HCT116 (cell line): ENCODE results near the gene SBF1. TPM values are rescaled to one million over a fixed set of nuclear protein-coding genes. Genes with fewer than 3 reads are reported as not detected.

Experiments used
- ATAC-seq: fragments of 200-7000 bp; cut with Tn5 transposase; 2 replicates; pipeline ENCODE4 v1.9.1; 2020; ENCODE audit warnings: mild to moderate bottlenecking, moderate library complexity
- BruUV-seq: library from RNA; stranded (reverse); fragments of 400-500 nt; replicated peaks from 2 replicates; lab custom pipeline; 2021; lab: Mats Ljungman, UMichigan
- CTCF ChIA-PET: fragments of 300-600 bp; sonication (Branson Sonifier 250); formaldehyde crosslinking; loops from one replicate; lab custom pipeline; 2021; ENCODE audit warnings: antibody characterized with exemption; lab: Charles Lee
- POLR2A ChIA-PET: fragments of 300-600, 350-600 bp; sonication (Branson Sonifier 250); formaldehyde crosslinking; loops from one replicate; lab custom pipeline; 2021; ENCODE audit warnings: antibody characterized with exemption; lab: Charles Lee
- RAD21 ChIA-PET, 2 experiments: fragments of 300-600 bp; sonication (Branson Sonifier 250); formaldehyde crosslinking; loops; one replicate each; lab custom pipeline; 2023; ENCODE audit warnings: low total read pairs in 2 of 2; ENCODE audit not compliant: uncharacterized antibody in 2 of 2, unreplicated experiment in 2 of 2, low non-redundant PET in 1 of 2; lab: Charles Lee
- DNase-seq: peaks from one replicate; pipeline ENCODE4 v3.0.0-alpha.2; 2010; ENCODE audit warnings: low read depth, low spot score
- H2AFZ ChIP-seq: fragments of 200-600 bp; shearing (Covaris generic), sonication (generic); 2 replicates; pipeline ENCODE4 v1.6.1; 2017; ENCODE audit warnings: low read depth, mixed run types, mixed read lengths, antibody characterized with exemption, low read length; ENCODE audit not compliant: poor library complexity, severe bottlenecking
- H3K27ac ChIP-seq: 2 replicates; pipeline ENCODE4 v1.5.1; 2012; ENCODE audit warnings: low read depth, low read length
- H3K27me3 ChIP-seq: fragments of 200-600 bp; sonication (generic); 2 replicates; pipeline ENCODE4 v1.6.1; 2016; ENCODE audit warnings: mixed run types, low read length, mixed read lengths; ENCODE audit not compliant: insufficient read depth
- H3K36me3 ChIP-seq, 2 experiments: fragments of 200-500 bp in 1 of 2; fragments of 200-600 bp in 1 of 2; sonication (Bioruptor generic) in 1 of 2; sonication (generic) in 1 of 2; 2 replicates each; pipeline versions ENCODE4 v1.5.1 to v1.6.1; 2014 to 2016; ENCODE audit warnings: low read length in 2 of 2, inconsistent platforms in 1 of 2, mixed read lengths in 1 of 2, mixed run types in 1 of 2; ENCODE audit not compliant: insufficient read depth in 2 of 2, control insufficient read depth in 1 of 2
- H3K4me1 ChIP-seq, 2 experiments: fragments of 200-600 bp in 1 of 2; sonication (generic) in 1 of 2; 2 replicates each; pipeline versions ENCODE4 v1.5.1 to v1.6.1; 2012 to 2017; ENCODE audit warnings: low read length in 2 of 2, inconsistent platforms in 1 of 2, mild to moderate bottlenecking in 1 of 2, mixed read lengths in 1 of 2, mixed run types in 1 of 2, moderate library complexity in 1 of 2; ENCODE audit not compliant: insufficient read depth in 2 of 2, control insufficient read depth in 1 of 2
- H3K4me2 ChIP-seq: fragments of 200-600 bp; sonication (generic); 2 replicates; pipeline ENCODE4 v1.6.1; 2017; ENCODE audit warnings: mixed run types, low read length, mixed read lengths
- H3K4me3 ChIP-seq, 2 experiments: fragments of 200-600 bp in 1 of 2; sonication (generic) in 1 of 2; replicated peaks in 1 of 2; 2 replicates each; pipeline ENCODE4 v1.5.1; 2011 to 2016; ENCODE audit warnings: low read length in 2 of 2, control low read depth in 1 of 2, low read depth in 1 of 2, mild to moderate bottlenecking in 1 of 2, mixed read lengths in 1 of 2, mixed run types in 1 of 2
- H3K79me2 ChIP-seq: fragments of 200-600 bp; sonication (generic); 2 replicates; pipeline ENCODE4 v1.6.1; 2017; ENCODE audit warnings: mild to moderate bottlenecking, mixed run types, low read length, moderate library complexity, mixed read lengths; ENCODE audit not compliant: insufficient read depth
- H3K9ac ChIP-seq: fragments of 200-600 bp; sonication (generic); 2 replicates; pipeline ENCODE4 v1.6.1; 2016; ENCODE audit warnings: low read length, mixed read lengths
- H3K9me2 ChIP-seq: fragments of 200-600 bp; sonication (generic), shearing (Covaris generic); 2 replicates; pipeline ENCODE4 v1.6.1; 2017; ENCODE audit warnings: mixed run types, mild to moderate bottlenecking, moderate library complexity; ENCODE audit not compliant: insufficient read depth
- H3K9me3 ChIP-seq, 2 experiments: fragments of 200-500 bp in 1 of 2; fragments of 200-600 bp in 1 of 2; sonication (Bioruptor generic) in 1 of 2; sonication (generic) in 1 of 2; 2 replicates each; pipeline ENCODE4 v1.6.1; 2014 to 2017; ENCODE audit warnings: low read length in 2 of 2, mixed read lengths in 2 of 2, inconsistent platforms in 1 of 2, low read depth in 1 of 2, mild to moderate bottlenecking in 1 of 2, mixed run types in 1 of 2, moderate library complexity in 1 of 2; ENCODE audit not compliant: control insufficient read depth in 1 of 2, insufficient read depth in 1 of 2
- H4K20me1 ChIP-seq: fragments of 200-600 bp; sonication (generic), shearing (Covaris generic); 2 replicates; pipeline ENCODE4 v1.6.1; 2017; ENCODE audit warnings: mixed run types, mild to moderate bottlenecking, moderate library complexity; ENCODE audit not compliant: insufficient read depth
- CBX3 ChIP-seq: IDR thresholded peaks from 2 replicates; pipeline ENCODE4 v1.6.1; 2012; ENCODE audit warnings: low read depth
- CEBPB ChIP-seq: IDR thresholded peaks from 2 replicates; pipeline ENCODE4 v1.6.1; 2012; ENCODE audit warnings: low read depth
- EGR1 ChIP-seq: IDR thresholded peaks from 2 replicates; pipeline ENCODE4 v1.6.1; 2012; ENCODE audit warnings: low read depth
- ELF1 ChIP-seq: IDR thresholded peaks from 2 replicates; pipeline ENCODE4 v1.6.1; 2012; ENCODE audit warnings: low read depth, borderline replicate concordance
- EZH2phosphoT487 ChIP-seq: fragments of 200-600 bp; IDR thresholded peaks from 2 replicates; pipeline ENCODE4 v1.6.1; 2018; ENCODE audit warnings: antibody characterized with exemption, borderline replicate concordance
- FOSL1 ChIP-seq: IDR thresholded peaks from 2 replicates; pipeline ENCODE4 v1.6.1; 2012; ENCODE audit warnings: low read depth
- JUND ChIP-seq: IDR thresholded peaks from 2 replicates; pipeline ENCODE4 v1.6.1; 2012
- POLR2A ChIP-seq: IDR thresholded peaks from 2 replicates; pipeline ENCODE4 v1.7.0; 2011; ENCODE audit warnings: borderline replicate concordance; ENCODE audit not compliant: insufficient read depth, insufficient read length; ENCODE audit errors: extremely low read depth
- POLR2AphosphoS5 ChIP-seq: IDR thresholded peaks from 2 replicates; pipeline ENCODE4 v1.6.1; 2011; ENCODE audit warnings: mild to moderate bottlenecking, low read depth, low read length, moderate library complexity
- SIN3A ChIP-seq: IDR thresholded peaks from 2 replicates; pipeline ENCODE4 v1.6.1; 2012; ENCODE audit warnings: low read depth
- SP1 ChIP-seq: IDR thresholded peaks from 2 replicates; pipeline ENCODE4 v1.6.1; 2012; ENCODE audit warnings: low read depth
- SRF ChIP-seq: IDR thresholded peaks from 2 replicates; pipeline ENCODE4 v1.6.1; 2012; ENCODE audit warnings: low read depth
- TCF7L2 ChIP-seq: IDR thresholded peaks from 2 replicates; pipeline ENCODE4 v1.7.0; 2011; ENCODE audit warnings: borderline replicate concordance, inconsistent platforms; ENCODE audit not compliant: insufficient read depth, insufficient read length; ENCODE audit errors: extremely low read depth
- ZFX ChIP-seq: fragments of 450-650 bp; IDR thresholded peaks from 2 replicates; pipeline ENCODE4 v1.6.1; 2017
- ZNF274 ChIP-seq: fragments of 200-500 bp; sonication (Bioruptor generic); IDR thresholded peaks from 2 replicates; pipeline ENCODE4 v1.6.1; 2014; ENCODE audit warnings: mild to moderate bottlenecking, low read depth, low read length, inconsistent platforms
- intact Hi-C: fragments of 100-400 bp; cut with micrococcal nuclease; formaldehyde crosslinking; loops from 2 replicates; pipeline ENCODE4 v1.10.0; 2022
- total RNA-seq: library from RNA; stranded (reverse); gene quantifications from one replicate; pipeline ENCODE4 v1.2.1, GENCODE V29; 2021; ENCODE audit not compliant: unreplicated experiment
- TF ChIP-seq, protein P1 (sequence below): IDR thresholded peaks from 2 replicates; pipeline ENCODE4 v1.6.1; 2011; ENCODE audit warnings: mild to moderate bottlenecking, low read length, moderate library complexity; ENCODE audit not compliant: insufficient replicate concordance; ENCODE audit errors: extremely low read depth
- TF ChIP-seq, protein P2 (sequence below): IDR thresholded peaks from 2 replicates; pipeline ENCODE4 v1.6.1; 2012
- TF ChIP-seq, protein P3 (sequence below): IDR thresholded peaks from 2 replicates; pipeline ENCODE4 v1.6.1; 2012

SBF1 gene
- total RNA-seq, 1 experiment from 2014 or later, result 91.1 TPM

DNA sequence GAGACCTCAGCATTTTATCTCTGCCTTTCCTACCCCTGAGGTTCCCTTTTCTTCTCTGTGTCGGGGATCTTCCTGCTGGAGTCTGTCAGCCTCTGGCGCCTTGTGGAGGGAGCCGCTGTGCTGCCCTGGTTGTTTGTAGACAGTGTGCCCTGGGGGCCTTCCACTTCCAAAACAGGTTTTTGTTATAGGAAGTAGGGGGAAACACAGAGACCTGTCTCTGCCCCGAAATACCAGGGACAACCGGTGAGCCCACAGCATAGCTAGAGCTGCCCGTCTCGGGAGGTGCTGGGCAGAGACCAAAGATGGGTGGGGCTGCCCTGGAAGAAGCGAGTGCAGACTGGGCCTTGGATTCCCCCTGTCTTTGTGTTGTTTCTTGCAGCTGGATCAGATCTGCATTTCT is 41.2 kb upstream of the SBF1 start:
- Histone ChIP-seq H2AFZ (no peak overlapping the region), H3K9ac (no peak overlapping the region), H3K79me2 (peaks cover 57% of the 10 kb centered on the region), H3K27me3 (no peaks in the 10 kb centered on the region), H4K20me1 (no peaks in the 10 kb centered on the region), H3K4me1 (no peaks in the 10 kb centered on the region), H3K4me2 (no peak overlapping the region), H3K36me3 (peaks cover 7 to 26% of the 10 kb centered on the region in 2 experiments; a peak in 2 of 4 replicates), H3K9me3 (no peaks in the 10 kb centered on the region), H3K4me3 (no peak overlapping the region), H3K27ac (no peak overlapping the region), H3K9me2 (no peaks in the 10 kb centered on the region)
- ChIA-PET RAD21 (no interaction called here), CTCF (no interaction called here), POLR2A (no interaction called here)
- intact Hi-C loops, result no loop called here
- no TSS peak for BruUV-seq
- no peak for TF ChIP-seq ZFX
- TF ChIP-seq, protein P1, sequence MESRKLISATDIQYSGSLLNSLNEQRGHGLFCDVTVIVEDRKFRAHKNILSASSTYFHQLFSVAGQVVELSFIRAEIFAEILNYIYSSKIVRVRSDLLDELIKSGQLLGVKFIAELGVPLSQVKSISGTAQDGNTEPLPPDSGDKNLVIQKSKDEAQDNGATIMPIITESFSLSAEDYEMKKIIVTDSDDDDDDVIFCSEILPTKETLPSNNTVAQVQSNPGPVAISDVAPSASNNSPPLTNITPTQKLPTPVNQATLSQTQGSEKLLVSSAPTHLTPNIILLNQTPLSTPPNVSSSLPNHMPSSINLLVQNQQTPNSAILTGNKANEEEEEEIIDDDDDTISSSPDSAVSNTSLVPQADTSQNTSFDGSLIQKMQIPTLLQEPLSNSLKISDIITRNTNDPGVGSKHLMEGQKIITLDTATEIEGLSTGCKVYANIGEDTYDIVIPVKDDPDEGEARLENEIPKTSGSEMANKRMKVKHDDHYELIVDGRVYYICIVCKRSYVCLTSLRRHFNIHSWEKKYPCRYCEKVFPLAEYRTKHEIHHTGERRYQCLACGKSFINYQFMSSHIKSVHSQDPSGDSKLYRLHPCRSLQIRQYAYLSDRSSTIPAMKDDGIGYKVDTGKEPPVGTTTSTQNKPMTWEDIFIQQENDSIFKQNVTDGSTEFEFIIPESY, result no peak
- no peak for TF ChIP-seq SRF
- TF ChIP-seq ELF1, result no peak
- no peak for TF ChIP-seq ZNF274
- TF ChIP-seq CEBPB, result no peak
- no peak for TF ChIP-seq SP1
- TF ChIP-seq JUND, result no peak
- TF ChIP-seq SIN3A, result no peak
- no peak for TF ChIP-seq TCF7L2
- ATAC-seq (no peak), DNase-seq (no peak)

DNA sequence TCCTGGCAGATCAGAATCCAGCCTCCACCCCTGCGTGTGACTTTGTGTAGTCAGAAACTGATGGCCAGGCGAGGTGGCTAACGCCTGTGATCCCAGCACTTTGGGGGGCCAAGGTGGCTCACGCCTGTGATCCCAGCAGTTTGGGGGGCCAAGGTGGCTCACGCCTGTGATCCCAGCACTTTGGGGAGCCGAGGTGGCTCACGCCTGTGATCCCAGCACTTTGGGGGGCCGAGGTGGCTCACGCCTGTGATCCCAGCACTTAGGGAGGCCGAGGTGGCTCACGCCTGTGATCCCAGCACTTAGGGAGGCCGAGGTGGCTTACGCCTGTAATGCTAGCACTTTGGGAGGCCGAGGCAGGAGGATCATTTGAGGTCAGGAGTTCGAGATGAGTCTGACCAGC is 38.3 kb upstream of the SBF1 start:
- ATAC-seq (no peak), DNase-seq (no peak)
- Histone ChIP-seq H4K20me1 (no peaks in the 10 kb centered on the region), H3K36me3 (peaks cover 7 to 15% of the 10 kb centered on the region in 2 experiments; a peak in 3 of 4 replicates), H3K27ac (no peak overlapping the region), H2AFZ (no peak overlapping the region), H3K4me1 (peaks cover 10% of the 10 kb centered on the region in 2 experiments), H3K9me3 (no peaks in the 10 kb centered on the region), H3K4me3 (no peak overlapping the region), H3K9me2 (no peaks in the 10 kb centered on the region), H3K4me2 (no peak overlapping the region), H3K27me3 (no peaks in the 10 kb centered on the region), H3K79me2 (peaks cover 83% of the 10 kb centered on the region), H3K9ac (no peak overlapping the region)
- RAD21 ChIA-PET, result no interaction called here
- POLR2A ChIA-PET, result interaction anchor here (1.6 kb wide), 1 partner anchor 12 kb away, joined by 5 read pairs; the partner anchor contains the start of gene SCO2
- intact Hi-C loops, result no loop called here
- CTCF ChIA-PET, result no interaction called here
- no TSS peak for BruUV-seq
- TF ChIP-seq, protein P1, result no peak
- TF ChIP-seq SRF (no peak), EZH2phosphoT487 (no peak), CBX3 (no peak), POLR2AphosphoS5 (no peak), SIN3A (no peak), ZNF274 (no peak), POLR2A (no peak), ZFX (no peak), CEBPB (no peak), TCF7L2 (no peak), EGR1 (no peak), FOSL1 (no peak), ELF1 (no peak), JUND (no peak)
- TF ChIP-seq, protein P2, sequence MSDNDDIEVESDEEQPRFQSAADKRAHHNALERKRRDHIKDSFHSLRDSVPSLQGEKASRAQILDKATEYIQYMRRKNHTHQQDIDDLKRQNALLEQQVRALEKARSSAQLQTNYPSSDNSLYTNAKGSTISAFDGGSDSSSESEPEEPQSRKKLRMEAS, result no peak
- TF ChIP-seq, protein P3, sequence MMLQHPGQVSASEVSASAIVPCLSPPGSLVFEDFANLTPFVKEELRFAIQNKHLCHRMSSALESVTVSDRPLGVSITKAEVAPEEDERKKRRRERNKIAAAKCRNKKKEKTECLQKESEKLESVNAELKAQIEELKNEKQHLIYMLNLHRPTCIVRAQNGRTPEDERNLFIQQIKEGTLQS, result no peak
